ENCODE results near the gene TCF3. TPM values are rescaled to one million over a fixed set of nuclear protein-coding genes. Genes with fewer than 3 reads are reported as not detected.

The TCF3 gene
- total RNA-seq, 1 experiment from 2014 or later: 304 TPM

- Histone ChIP-seq H3K9ac (ENCODE audit: extremely low read depth, insufficient read length, low read length) (no peak overlapping the region), H4K20me1 (ENCODE audit: control insufficient read depth, insufficient read depth, insufficient read length) (peaks cover 2% of the 10 kb centered on the region), H3K4me1 (ENCODE audit: insufficient read depth, low read length) (no peaks in the 10 kb centered on the region), H3K9me3 (ENCODE audit: control insufficient read depth, low read depth, low read length) (no peaks in the 10 kb centered on the region), H3K23me2 (ENCODE audit: insufficient read length, low read depth, low read length, poor library complexity, severe bottlenecking) (no peaks in the 10 kb centered on the region), H3K79me1 (ENCODE audit: insufficient read depth, low read depth, low read length, poor library complexity, severe bottlenecking) (peaks cover 5% of the 10 kb centered on the region), H2AK5ac (ENCODE audit: insufficient read length, low read length) (no peak overlapping the region), H3K79me2 (ENCODE audit: insufficient read depth, low read length) (peaks cover 5% of the 10 kb centered on the region; the same call in 1 of the 2 replicates), H2BK15ac (ENCODE audit: low read depth, low read length) (no peak overlapping the region), H2BK12ac (ENCODE audit: insufficient read length, low read depth, low read length) (no peak overlapping the region), H3K14ac (ENCODE audit: insufficient read depth, low read length) (no peak overlapping the region), H3K27me3 (ENCODE audit: insufficient read depth, low read length) (no peaks in the 10 kb centered on the region), H2AFZ (ENCODE audit: low read length) (no peak overlapping the region), H3K56ac (ENCODE audit: insufficient read length, low read depth, low read length) (no peak overlapping the region), H3K23ac (ENCODE audit: insufficient read length, low read depth, low read length) (no peak overlapping the region), H3K4me2 (ENCODE audit: insufficient read depth, insufficient read length, low read length) (no peak overlapping the region), H4K91ac (ENCODE audit: insufficient read length, low read depth, low read length) (no peak overlapping the region), H3K18ac (ENCODE audit: insufficient read length, low read depth, low read length) (no peak overlapping the region), H4K8ac (replicated peaks; ENCODE audit: insufficient read length, low read depth, low read length) (no peak overlapping the region), H3K27ac (ENCODE audit: insufficient read length, low read depth, low read length) (no peak overlapping the region), H2BK20ac (ENCODE audit: low read depth, low read length, poor library complexity, severe bottlenecking) (no peak overlapping the region), H3K4ac (ENCODE audit: low read depth, low read length) (no peak overlapping the region), H3T11ph (ENCODE audit: low read length) (no peak overlapping the region), H2BK5ac (ENCODE audit: insufficient read length, low read length) (no peak overlapping the region), H2BK120ac (ENCODE audit: low read depth, low read length, poor library complexity, severe bottlenecking) (no peak overlapping the region), H4K5ac (ENCODE audit: insufficient read length, low read depth, low read length) (no peak overlapping the region)
- Mint-ChIP-seq H3K4me1 (no peaks in the 10 kb centered on the region), H3K36me3 (ENCODE audit: insufficient read depth in 1 of 3, low read depth in 3 of 3) (peaks cover 35 to 78% (median 74%) of the 10 kb centered on the region in 3 experiments; a peak in 6 of 7 replicates), H3K27me3 (ENCODE audit: low read depth) (peaks cover 2% of the 10 kb centered on the region), H3K9me3 (no peaks in the 10 kb centered on the region; a peak in 1 of 5 replicates), H3K4me3 (no peak overlapping the region), H3K27ac (peak overlapping the region in 1 of 3 experiments; percentile 40; a peak in 1 of 7 replicates)
- TF ChIP-seq CTCF (conservative IDR thresholded peaks at IDR 0.05): no peak
- WGBS (ENCODE audit: extremely low coverage, insufficient read length, low lambda C conversion rate): no CpG with 5 or more reads among the region's 22 CpGs
- no peak for DNase-seq
These were observed 71.5 kb downstream of the TCF3 start for GRCh38 chr19:1580957-1581356.

All from H9 (cell line).